ENCODE measurements around the gene TIMP2.
"Not testable (repeated sequence)": the region's sequence is repeated elsewhere in the genome, so short reads cannot be mapped to it uniquely, and the experiment has no call there.

The TIMP2 gene

GRCh38 chr17:78913115-78913514 lies 12.1 kb downstream of the TIMP2 start:
- no peak for TF ChIP-seq CTCF (IDR thresholded peaks at IDR 0.05; ENCODE audit: borderline replicate concordance, insufficient read depth, low read depth, low read length)
- no peak overlapping the region for H3K4me3 ChIP-seq (ENCODE audit: low read depth, low read length)

- no peak overlapping the region for H3K4me3 ChIP-seq (ENCODE audit: low read depth, low read length)
- no peak for TF ChIP-seq CTCF (IDR thresholded peaks at IDR 0.05; ENCODE audit: borderline replicate concordance, insufficient read depth, low read depth, low read length)
These were observed 13.1 kb downstream of the TIMP2 start for GRCh38 chr17:78912082-78912481.

GRCh38 chr17:78911543-78911942 lies 13.6 kb downstream of the TIMP2 start:
- H3K4me3 ChIP-seq (ENCODE audit: low read depth, low read length): not testable (repeated sequence)

- H3K4me3 ChIP-seq (ENCODE audit: low read depth, low read length): no peak overlapping the region
- TF ChIP-seq CTCF (IDR thresholded peaks at IDR 0.05; ENCODE audit: borderline replicate concordance, insufficient read depth, low read depth, low read length): no peak
These were observed 14.5 kb downstream of the TIMP2 start for GRCh38 chr17:78910497-78911284.

GRCh38 chr17:78908426-78908825 lies 16.8 kb downstream of the TIMP2 start:
- H3K4me3 ChIP-seq (ENCODE audit: low read depth, low read length): no peak overlapping the region
- TF ChIP-seq CTCF (IDR thresholded peaks at IDR 0.05; ENCODE audit: borderline replicate concordance, insufficient read depth, low read depth, low read length): no peak

- TF ChIP-seq CTCF (IDR thresholded peaks at IDR 0.05; ENCODE audit: borderline replicate concordance, insufficient read depth, low read depth, low read length): no peak
- H3K4me3 ChIP-seq (ENCODE audit: low read depth, low read length): no peak overlapping the region
These were observed 19.6 kb downstream of the TIMP2 start for GRCh38 chr17:78905541-78905940.

- TF ChIP-seq CTCF (IDR thresholded peaks at IDR 0.05; ENCODE audit: borderline replicate concordance, insufficient read depth, low read depth, low read length): no peak
These were observed 20.1 kb downstream of the TIMP2 start for GRCh38 chr17:78905116-78905515.

More at GRCh38 chr17:78905116-78905515, 20.1 kb downstream of the TIMP2 start:
- no peak overlapping the region for H3K4me3 ChIP-seq (ENCODE audit: low read depth, low read length)

Measured in GM12875 (cell line).